Measurements from ENCODE around the gene RASGRF2.
"Not testable (repeated sequence)": the region's sequence is repeated elsewhere in the genome, so short reads cannot be mapped to it uniquely, and the experiment has no call there.

The RASGRF2 gene

GRCh38 chr5:81115261-81115660 lies 155.1 kb downstream of the RASGRF2 start:
- CTCF ChIA-PET, result interaction anchor here (0.8 to 0.9 kb wide), 3 partner anchors 9 to 430 kb away, joined by 3 read pairs; no protein-coding TSS in a partner anchor
- H3K27ac ChIP-seq (ENCODE audit: insufficient read depth in 1 of 2, low read depth in 1 of 2, low read length in 2 of 2, poor library complexity in 1 of 2, severe bottlenecking in 2 of 2), result no peak overlapping the region
- H3K4me1 ChIP-seq (ENCODE audit: control extremely low read depth in 1 of 4, control insufficient read depth in 4 of 4, insufficient read depth in 4 of 4, low read length in 3 of 4), result no peaks in the 10 kb centered on the region
- POLR2A ChIA-PET, result no interaction called here
- H3K4me3 ChIP-seq (ENCODE audit: control insufficient read depth in 1 of 7, extremely low read depth in 1 of 7, insufficient read depth in 4 of 7, low read depth in 2 of 7, low read length in 6 of 7), result no peak overlapping the region
- peaks cover 0 to 5% (median 0%) of the 10 kb centered on the region in 5 experiments for H3K27me3 ChIP-seq (replicated peaks in 2 of 5; ENCODE audit: control insufficient read depth in 4 of 5, insufficient read depth in 5 of 5, low read length in 4 of 5)
- DNase-seq, result no peak
- WGBS (ENCODE audit: insufficient coverage), result 29% methylated on average over 1 of the region's 4 CpGs
- H3K9me3 ChIP-seq (ENCODE audit: control extremely low read depth in 1 of 5, control insufficient read depth in 4 of 5, insufficient read depth in 2 of 5, low read depth in 1 of 5, low read length in 4 of 5), result peaks cover 0 to 2% (median 0%) of the 10 kb centered on the region in 5 experiments
- no peaks in the 10 kb centered on the region for H3K36me3 ChIP-seq (ENCODE audit: control insufficient read depth in 4 of 4, insufficient read depth in 4 of 4, low read length in 3 of 4)

- DNase-seq, result no peak
- H3K27ac ChIP-seq (ENCODE audit: insufficient read depth in 1 of 2, low read depth in 1 of 2, low read length in 2 of 2, poor library complexity in 1 of 2, severe bottlenecking in 2 of 2), result no peak overlapping the region
- H3K4me1 ChIP-seq (ENCODE audit: control extremely low read depth in 1 of 4, control insufficient read depth in 4 of 4, insufficient read depth in 4 of 4, low read length in 3 of 4), result no peaks in the 10 kb centered on the region
- H3K36me3 ChIP-seq (ENCODE audit: control insufficient read depth in 4 of 4, insufficient read depth in 4 of 4, low read length in 3 of 4), result no peaks in the 10 kb centered on the region
- H3K9me3 ChIP-seq (ENCODE audit: control extremely low read depth in 1 of 5, control insufficient read depth in 4 of 5, insufficient read depth in 2 of 5, low read depth in 1 of 5, low read length in 4 of 5), result peaks cover 0 to 2% (median 0%) of the 10 kb centered on the region in 5 experiments
- ChIA-PET CTCF (no interaction called here), POLR2A (no interaction called here)
- H3K27me3 ChIP-seq (replicated peaks in 2 of 5; ENCODE audit: control insufficient read depth in 4 of 5, insufficient read depth in 5 of 5, low read length in 4 of 5), result peaks cover 0 to 5% (median 0%) of the 10 kb centered on the region in 5 experiments
- WGBS (ENCODE audit: insufficient coverage), result 100% methylated on average over 2 of the region's 3 CpGs
- no peak overlapping the region for H3K4me3 ChIP-seq (ENCODE audit: control insufficient read depth in 1 of 7, extremely low read depth in 1 of 7, insufficient read depth in 4 of 7, low read depth in 2 of 7, low read length in 6 of 7)
These were observed 157.4 kb downstream of the RASGRF2 start for GRCh38 chr5:81117566-81117965.

GRCh38 chr5:81121273-81121672 lies 161.1 kb downstream of the RASGRF2 start:
- DNase-seq, result no peak
- peaks cover 0 to 5% (median 0%) of the 10 kb centered on the region in 5 experiments for H3K27me3 ChIP-seq (replicated peaks in 2 of 5; ENCODE audit: control insufficient read depth in 4 of 5, insufficient read depth in 5 of 5, low read length in 4 of 5)
- POLR2A ChIA-PET, result no interaction called here
- H3K4me3 ChIP-seq (ENCODE audit: control insufficient read depth in 1 of 7, extremely low read depth in 1 of 7, insufficient read depth in 4 of 7, low read depth in 2 of 7, low read length in 6 of 7), result no peak overlapping the region
- CTCF ChIA-PET, result no interaction called here
- H3K9me3 ChIP-seq (ENCODE audit: control extremely low read depth in 1 of 5, control insufficient read depth in 4 of 5, insufficient read depth in 2 of 5, low read depth in 1 of 5, low read length in 4 of 5), result peaks cover 0 to 2% (median 0%) of the 10 kb centered on the region in 5 experiments
- no peak overlapping the region for H3K27ac ChIP-seq (ENCODE audit: insufficient read depth in 1 of 2, low read depth in 1 of 2, low read length in 2 of 2, poor library complexity in 1 of 2, severe bottlenecking in 2 of 2)
- WGBS (ENCODE audit: insufficient coverage), result 100% methylated on average over 3 of the region's 5 CpGs
- no peaks in the 10 kb centered on the region for H3K4me1 ChIP-seq (ENCODE audit: control extremely low read depth in 1 of 4, control insufficient read depth in 4 of 4, insufficient read depth in 4 of 4, low read length in 3 of 4)
- no peaks in the 10 kb centered on the region for H3K36me3 ChIP-seq (ENCODE audit: control insufficient read depth in 4 of 4, insufficient read depth in 4 of 4, low read length in 3 of 4)

GRCh38 chr5:81121836-81122630 lies 161.9 kb downstream of the RASGRF2 start:
- 76% methylated on average over 4 of the region's 7 CpGs for WGBS (ENCODE audit: insufficient coverage)
- ChIA-PET POLR2A (no interaction called here), CTCF (no interaction called here)
- Histone ChIP-seq H3K27me3 (replicated peaks in 2 of 5; ENCODE audit: control insufficient read depth in 4 of 5, insufficient read depth in 5 of 5, low read length in 4 of 5) (peaks cover 0 to 5% (median 0%) of the 10 kb centered on the region in 5 experiments), H3K4me3 (ENCODE audit: control insufficient read depth in 1 of 7, extremely low read depth in 1 of 7, insufficient read depth in 4 of 7, low read depth in 2 of 7, low read length in 6 of 7) (no peak overlapping the region), H3K4me1 (ENCODE audit: control extremely low read depth in 1 of 4, control insufficient read depth in 4 of 4, insufficient read depth in 4 of 4, low read length in 3 of 4) (no peaks in the 10 kb centered on the region), H3K36me3 (ENCODE audit: control insufficient read depth in 4 of 4, insufficient read depth in 4 of 4, low read length in 3 of 4) (no peaks in the 10 kb centered on the region), H3K9me3 (ENCODE audit: control extremely low read depth in 1 of 5, control insufficient read depth in 4 of 5, insufficient read depth in 2 of 5, low read depth in 1 of 5, low read length in 4 of 5) (peaks cover 0 to 2% (median 0%) of the 10 kb centered on the region in 5 experiments), H3K27ac (ENCODE audit: insufficient read depth in 1 of 2, low read depth in 1 of 2, low read length in 2 of 2, poor library complexity in 1 of 2, severe bottlenecking in 2 of 2) (no peak overlapping the region)
- DNase-seq, result no peak

- H3K27me3 ChIP-seq (replicated peaks in 2 of 5; ENCODE audit: control insufficient read depth in 4 of 5, insufficient read depth in 5 of 5, low read length in 4 of 5); H3K36me3 ChIP-seq (ENCODE audit: control insufficient read depth in 4 of 4, insufficient read depth in 4 of 4, low read length in 3 of 4); H3K9me3 ChIP-seq (ENCODE audit: control extremely low read depth in 1 of 5, control insufficient read depth in 4 of 5, insufficient read depth in 2 of 5, low read depth in 1 of 5, low read length in 4 of 5); H3K27ac ChIP-seq (ENCODE audit: insufficient read depth in 1 of 2, low read depth in 1 of 2, low read length in 2 of 2, poor library complexity in 1 of 2, severe bottlenecking in 2 of 2); H3K4me1 ChIP-seq (ENCODE audit: control extremely low read depth in 1 of 4, control insufficient read depth in 4 of 4, insufficient read depth in 4 of 4, low read length in 3 of 4); DNase-seq; POLR2A ChIA-PET; H3K4me3 ChIP-seq (ENCODE audit: control insufficient read depth in 1 of 7, extremely low read depth in 1 of 7, insufficient read depth in 4 of 7, low read depth in 2 of 7, low read length in 6 of 7): not testable (repeated sequence)
- CTCF ChIA-PET, result interaction anchor here (1.1 kb wide), 1 partner anchor 10 kb away, joined by 3 read pairs; no protein-coding TSS in a partner anchor
- 90% methylated on average over 5 of the region's 6 CpGs for WGBS (ENCODE audit: insufficient coverage)
These were observed 164.5 kb downstream of the RASGRF2 start for GRCh38 chr5:81124689-81125088.

GRCh38 chr5:81125959-81126358 lies 165.8 kb downstream of the RASGRF2 start:
- ChIA-PET CTCF (no interaction called here), POLR2A (no interaction called here)
- H3K4me3 ChIP-seq (ENCODE audit: control insufficient read depth in 1 of 7, extremely low read depth in 1 of 7, insufficient read depth in 4 of 7, low read depth in 2 of 7, low read length in 6 of 7), result no peak overlapping the region
- H3K4me1 ChIP-seq (ENCODE audit: control extremely low read depth in 1 of 4, control insufficient read depth in 4 of 4, insufficient read depth in 4 of 4, low read length in 3 of 4), result no peaks in the 10 kb centered on the region
- peaks cover 0 to 2% (median 0%) of the 10 kb centered on the region in 5 experiments for H3K27me3 ChIP-seq (replicated peaks in 2 of 5; ENCODE audit: control insufficient read depth in 4 of 5, insufficient read depth in 5 of 5, low read length in 4 of 5)
- no peak for DNase-seq
- H3K27ac ChIP-seq (ENCODE audit: insufficient read depth in 1 of 2, low read depth in 1 of 2, low read length in 2 of 2, poor library complexity in 1 of 2, severe bottlenecking in 2 of 2), result no peak overlapping the region
- WGBS (ENCODE audit: insufficient coverage), result 81% methylated on average over 5 of the region's 7 CpGs
- H3K36me3 ChIP-seq (ENCODE audit: control insufficient read depth in 4 of 4, insufficient read depth in 4 of 4, low read length in 3 of 4), result no peaks in the 10 kb centered on the region
- H3K9me3 ChIP-seq (ENCODE audit: control extremely low read depth in 1 of 5, control insufficient read depth in 4 of 5, insufficient read depth in 2 of 5, low read depth in 1 of 5, low read length in 4 of 5), result no peaks in the 10 kb centered on the region

GRCh38 chr5:81128416-81128815 lies 168.3 kb downstream of the RASGRF2 start:
- no peaks in the 10 kb centered on the region for H3K36me3 ChIP-seq (ENCODE audit: control insufficient read depth in 4 of 4, insufficient read depth in 4 of 4, low read length in 3 of 4)
- no peak overlapping the region for H3K4me3 ChIP-seq (ENCODE audit: control insufficient read depth in 1 of 7, extremely low read depth in 1 of 7, insufficient read depth in 4 of 7, low read depth in 2 of 7, low read length in 6 of 7)
- H3K27ac ChIP-seq (ENCODE audit: insufficient read depth in 1 of 2, low read depth in 1 of 2, low read length in 2 of 2, poor library complexity in 1 of 2, severe bottlenecking in 2 of 2), result no peak overlapping the region
- no peaks in the 10 kb centered on the region for H3K9me3 ChIP-seq (ENCODE audit: control extremely low read depth in 1 of 5, control insufficient read depth in 4 of 5, insufficient read depth in 2 of 5, low read depth in 1 of 5, low read length in 4 of 5)
- POLR2A ChIA-PET, result no interaction called here
- WGBS (ENCODE audit: insufficient coverage), result 80% methylated on average over 1 of the region's 7 CpGs
- CTCF ChIA-PET, result no interaction called here
- DNase-seq, result no peak
- H3K27me3 ChIP-seq (replicated peaks in 2 of 5; ENCODE audit: control insufficient read depth in 4 of 5, insufficient read depth in 5 of 5, low read length in 4 of 5), result peaks cover 0 to 2% (median 0%) of the 10 kb centered on the region in 5 experiments
- no peaks in the 10 kb centered on the region for H3K4me1 ChIP-seq (ENCODE audit: control extremely low read depth in 1 of 4, control insufficient read depth in 4 of 4, insufficient read depth in 4 of 4, low read length in 3 of 4)
